ENCODE data around the gene CR1L.
"Not testable (repeated sequence)": the region's sequence is repeated elsewhere in the genome, so short reads cannot be mapped to it uniquely, and the experiment has no call there.

CR1L gene

GRCh38 chr1:207719234-207719633, 74.3 kb downstream of the CR1L start:
- no peaks in the 10 kb centered on the region for H3K9me3 ChIP-seq (ENCODE audit: control insufficient read depth, insufficient read depth, low read depth, low read length)
- TF ChIP-seq ZNF768 (tag by site-specific recombination; IDR thresholded peaks at IDR 0.05) (no peak), ZNF350 (tag by site-specific recombination; IDR thresholded peaks at IDR 0.05) (no peak), ZNF223 (tag by site-specific recombination; IDR thresholded peaks at IDR 0.05) (no peak), ZNF670 (tag by site-specific recombination; IDR thresholded peaks at IDR 0.05; ENCODE audit: low read depth) (no peak), YY2 (tag by site-specific recombination; IDR thresholded peaks at IDR 0.05) (no peak), KLF10 (tag by site-specific recombination; IDR thresholded peaks at IDR 0.05) (no peak), ZNF175 (tag by site-specific recombination; IDR thresholded peaks at IDR 0.05) (no peak), ZNF555 (tag by site-specific recombination; conservative IDR thresholded peaks at IDR 0.05) (no peak), ZNF518A (tag by site-specific recombination; conservative IDR thresholded peaks at IDR 0.05; ENCODE audit: low read depth) (no peak), ZNF10 (tag by site-specific recombination; IDR thresholded peaks at IDR 0.05) (no peak), PRDM1 (tag by site-specific recombination; IDR thresholded peaks at IDR 0.05) (no peak), SCRT1 (tag by site-specific recombination; IDR thresholded peaks at IDR 0.05; ENCODE audit: borderline replicate concordance) (no peak), ZNF138 (tag by site-specific recombination; IDR thresholded peaks at IDR 0.05; ENCODE audit: borderline replicate concordance) (no peak), ZFP37 (tag by site-specific recombination; IDR thresholded peaks at IDR 0.05) (no peak), ZNF777 (tag by site-specific recombination; IDR thresholded peaks at IDR 0.05; ENCODE audit: borderline replicate concordance) (no peak)
- TF ChIP-seq, protein P1, sequence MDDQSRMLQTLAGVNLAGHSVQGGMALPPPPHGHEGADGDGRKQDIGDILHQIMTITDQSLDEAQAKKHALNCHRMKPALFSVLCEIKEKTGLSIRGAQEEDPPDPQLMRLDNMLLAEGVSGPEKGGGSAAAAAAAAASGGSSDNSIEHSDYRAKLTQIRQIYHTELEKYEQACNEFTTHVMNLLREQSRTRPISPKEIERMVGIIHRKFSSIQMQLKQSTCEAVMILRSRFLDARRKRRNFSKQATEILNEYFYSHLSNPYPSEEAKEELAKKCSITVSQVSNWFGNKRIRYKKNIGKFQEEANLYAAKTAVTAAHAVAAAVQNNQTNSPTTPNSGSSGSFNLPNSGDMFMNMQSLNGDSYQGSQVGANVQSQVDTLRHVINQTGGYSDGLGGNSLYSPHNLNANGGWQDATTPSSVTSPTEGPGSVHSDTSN (CRISPR knock-in tag; IDR thresholded peaks at IDR 0.05) = no peak
- TF ChIP-seq, protein P2, sequence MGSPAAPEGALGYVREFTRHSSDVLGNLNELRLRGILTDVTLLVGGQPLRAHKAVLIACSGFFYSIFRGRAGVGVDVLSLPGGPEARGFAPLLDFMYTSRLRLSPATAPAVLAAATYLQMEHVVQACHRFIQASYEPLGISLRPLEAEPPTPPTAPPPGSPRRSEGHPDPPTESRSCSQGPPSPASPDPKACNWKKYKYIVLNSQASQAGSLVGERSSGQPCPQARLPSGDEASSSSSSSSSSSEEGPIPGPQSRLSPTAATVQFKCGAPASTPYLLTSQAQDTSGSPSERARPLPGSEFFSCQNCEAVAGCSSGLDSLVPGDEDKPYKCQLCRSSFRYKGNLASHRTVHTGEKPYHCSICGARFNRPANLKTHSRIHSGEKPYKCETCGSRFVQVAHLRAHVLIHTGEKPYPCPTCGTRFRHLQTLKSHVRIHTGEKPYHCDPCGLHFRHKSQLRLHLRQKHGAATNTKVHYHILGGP (tag by site-specific recombination; IDR thresholded peaks at IDR 0.05) = no peak
- no peak overlapping the region for H3K4me3 ChIP-seq (ENCODE audit: low read depth, low read length)
- no peaks in the 10 kb centered on the region for H3K36me3 ChIP-seq (ENCODE audit: control insufficient read depth in 2 of 2, insufficient read depth in 1 of 2, low read length in 2 of 2)
- no peak overlapping the region for H3K27ac ChIP-seq (ENCODE audit: extremely low read depth, low read depth, low read length)
- no peaks in the 10 kb centered on the region for H3K4me1 ChIP-seq (ENCODE audit: control insufficient read depth, insufficient read depth, low read length)
- CTCF ChIA-PET = interaction anchor here (1.1 to 1.3 kb wide), 2 partner anchors 21 to 79 kb away, joined by 3 to 5 read pairs; no protein-coding TSS in a partner anchor
- POLR2A ChIA-PET = no interaction called here

GRCh38 chr1:207728200-207728858, 83.4 kb downstream of the CR1L start:
- CTCF ChIA-PET = interaction anchor here (1.6 kb wide), 1 partner anchor 29 kb away, joined by 6 read pairs; no protein-coding TSS in a partner anchor
- POLR2A ChIA-PET; H3K36me3 ChIP-seq (ENCODE audit: control insufficient read depth in 2 of 2, insufficient read depth in 1 of 2, low read length in 2 of 2); H3K9me3 ChIP-seq (ENCODE audit: control insufficient read depth, insufficient read depth, low read depth, low read length); H3K27ac ChIP-seq (ENCODE audit: extremely low read depth, low read depth, low read length); H3K4me1 ChIP-seq (ENCODE audit: control insufficient read depth, insufficient read depth, low read length); H3K4me3 ChIP-seq (ENCODE audit: low read depth, low read length): not testable (repeated sequence)

DNA sequence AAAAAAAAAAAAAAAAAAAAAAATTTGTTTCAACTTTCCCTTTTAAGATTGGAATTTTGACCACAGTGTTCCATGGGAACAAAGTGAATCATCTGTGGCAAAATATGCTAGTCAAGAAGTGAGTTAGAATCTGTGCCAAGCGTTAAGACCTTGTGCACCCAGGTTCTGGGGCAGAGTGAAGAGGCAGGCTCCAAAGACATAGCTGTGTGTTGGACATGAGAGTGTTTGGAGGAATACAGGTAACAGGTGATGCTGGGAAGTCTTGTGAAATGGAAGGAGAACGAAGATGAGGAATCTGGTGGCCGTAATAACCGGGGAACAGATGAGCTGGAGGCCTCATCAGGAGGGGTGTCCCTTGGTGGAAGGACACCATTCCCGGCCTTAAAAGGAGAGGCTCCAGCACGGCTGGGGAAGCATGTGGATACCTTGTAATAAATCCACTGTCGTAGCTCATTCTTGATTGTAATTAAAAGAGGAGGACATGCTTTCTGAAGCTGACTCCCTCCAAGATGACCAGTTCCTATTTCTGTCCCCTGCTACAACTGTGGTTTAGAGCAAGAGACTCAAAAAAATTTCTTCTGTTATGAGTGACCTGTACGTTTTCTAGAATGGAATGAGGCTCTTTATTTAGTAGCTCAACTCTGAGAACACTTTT, 92.7 kb downstream of the CR1L start:
- H3K36me3 ChIP-seq (ENCODE audit: control insufficient read depth in 2 of 2, insufficient read depth in 1 of 2, low read length in 2 of 2); H3K27ac ChIP-seq (ENCODE audit: extremely low read depth, low read depth, low read length); CTCF ChIA-PET; H3K9me3 ChIP-seq (ENCODE audit: control insufficient read depth, insufficient read depth, low read depth, low read length); H3K4me1 ChIP-seq (ENCODE audit: control insufficient read depth, insufficient read depth, low read length); H3K4me3 ChIP-seq (ENCODE audit: low read depth, low read length): not testable (repeated sequence)
- POLR2A ChIA-PET = interaction anchor here (1.9 kb wide), 1 partner anchor 15 kb away, joined by 5 read pairs; the partner anchor contains the start of gene CD46
